ENCODE measurements around the gene FBXO3.

- TF ChIP-seq REST (IDR thresholded peaks at IDR 0.05; ENCODE audit: unreplicated experiment) (no peak), EZH2 (IDR thresholded peaks at IDR 0.05; ENCODE audit: low read depth, unreplicated experiment) (no peak), CTCF (conservative IDR thresholded peaks at IDR 0.05; ENCODE audit: low read depth in 2 of 2) (no peak), POLR2AphosphoS5 (IDR thresholded peaks at IDR 0.05; ENCODE audit: low read depth) (no peak), EZH2phosphoT487 (IDR thresholded peaks at IDR 0.05; ENCODE audit: unreplicated experiment) (no peak), CREB1 (CRISPR knock-in tag; IDR thresholded peaks at IDR 0.05; ENCODE audit: low read depth) (no peak), JUNB (IDR thresholded peaks at IDR 0.05; ENCODE audit: unreplicated experiment) (no peak), NANOG (IDR thresholded peaks at IDR 0.05; ENCODE audit: borderline replicate concordance) (no peak), ETS1 (IDR thresholded peaks at IDR 0.05) (no peak), ZNF331 (CRISPR knock-in tag; IDR thresholded peaks at IDR 0.05; ENCODE audit: low read depth) (no peak)
Measured at GRCh38 chr11:33692013-33692504, 82.3 kb downstream of the FBXO3 start.
